ENCODE measurements around the gene HNRNPR. TPM values are rescaled to one million over a fixed set of nuclear protein-coding genes. Genes with fewer than 3 reads are reported as not detected.
A peak's percentile ranks its signal among the peaks of the same experiment; 100 is the strongest.

Gene HNRNPR
- total and polyA plus RNA-seq, 9 of the 15 experiments (the other 6 are each of a cell fraction or from before 2014, with no cell fraction given), result 80.9 to 372 (median 301) TPM

GRCh38 chr1:23367791-23368561 lies 23.9 kb upstream of the HNRNPR start (continued):
- peak; percentile 48 for TF ChIP-seq PRDM10 (IDR thresholded peaks at IDR 0.05; ENCODE audit: partially characterized antibody)
- TF ChIP-seq SMARCE1 (IDR thresholded peaks at IDR 0.05), result 0 out of 2 replicates have a peak, but pooled peaks have one; percentile 10
- peak; percentile 98 for TF ChIP-seq MBD2 (IDR thresholded peaks at IDR 0.05; ENCODE audit: borderline replicate concordance, low read depth)
- TF ChIP-seq ZNF134 (CRISPR knock-in tag; conservative IDR thresholded peaks at IDR 0.05), result no peak
- TF ChIP-seq FOXK2 (conservative IDR thresholded peaks at IDR 0.05 in 1 of 2, IDR thresholded peaks at IDR 0.05 in 1 of 2; ENCODE audit: low read depth in 2 of 2), result 0 out of 4 replicates have a peak, but pooled peaks of 1 of the 2 experiments have one; percentile 30
- no peak for TF ChIP-seq SMARCC2 (IDR thresholded peaks at IDR 0.05; ENCODE audit: low read depth)
- TF ChIP-seq SIX5 (IDR thresholded peaks at IDR 0.05; ENCODE audit: borderline replicate concordance in 1 of 2, insufficient read depth in 1 of 2, low read depth in 1 of 2, low read length in 2 of 2), result peak; percentile 83 to 88
- no peak for TF ChIP-seq POLR2H (tag; IDR thresholded peaks at IDR 0.05; ENCODE audit: low read depth)
- no peak for TF ChIP-seq ZNF280B (CRISPR knock-in tag; IDR thresholded peaks at IDR 0.05)
- no peak for TF ChIP-seq NR3C1 (CRISPR knock-in tag; IDR thresholded peaks at IDR 0.05)
- TF ChIP-seq ZNF431 (CRISPR knock-in tag; IDR thresholded peaks at IDR 0.05), result no peak
- no peak for TF ChIP-seq JUN (IDR thresholded peaks at IDR 0.05; ENCODE audit: borderline replicate concordance, low read depth, low read length)
- no peak for TF ChIP-seq JUN (CRISPR knock-in tag; IDR thresholded peaks at IDR 0.05; ENCODE audit: borderline replicate concordance)
- peak; percentile 92 for TF ChIP-seq POLR2G (IDR thresholded peaks at IDR 0.05; ENCODE audit: low read depth, low read length)
- TF ChIP-seq MLLT1 (IDR thresholded peaks at IDR 0.05), result peak in 1 of 2 experiments; percentile 47; a peak in 2 of 4 replicates
- no peak; the same call in none of the 2 replicates for TF ChIP-seq L3MBTL2 (IDR thresholded peaks at IDR 0.05)
- no peak; the same call in 1 of the 2 replicates for TF ChIP-seq CHCHD3 (CRISPR knock-in tag; IDR thresholded peaks at IDR 0.05)
- peak; percentile 96 for TF ChIP-seq HDGF (IDR thresholded peaks at IDR 0.05)
- TF ChIP-seq MXI1 (IDR thresholded peaks at IDR 0.05; ENCODE audit: low read depth, low read length), result peak; percentile 30; the same call in 1 of the 2 replicates
- TF ChIP-seq FOXA1 (IDR thresholded peaks at IDR 0.05; ENCODE audit: borderline replicate concordance), result no peak
- TF ChIP-seq NUFIP1 (IDR thresholded peaks at IDR 0.05; ENCODE audit: partially characterized antibody), result no peak
- peak; percentile 90 for TF ChIP-seq RB1 (IDR thresholded peaks at IDR 0.05; ENCODE audit: low read depth)
- peak; percentile 62; the same call in 1 of the 2 replicates for TF ChIP-seq POLR2AphosphoS5 (IDR thresholded peaks at IDR 0.05; ENCODE audit: control insufficient read depth, insufficient read depth, low read depth, low read length)

Measured in K562 (cell line).